Adipose tissue (tissue), 3 donors: ENCODE data around the gene PTPRD. TPM values are rescaled to one million over a fixed set of nuclear protein-coding genes. Genes with fewer than 3 reads are reported as not detected.
"Not testable (repeated sequence)": the region's sequence is repeated elsewhere in the genome, so short reads cannot be mapped to it uniquely, and the experiment has no call there.

Experiments
- H3K27ac ChIP-seq: one replicate; pipeline ENCODE4 v1.5.1; 2013; ENCODE audit warnings: low read depth, low read length
- WGBS, 3 donors: extraction: QIAGEN DNeasy Blood & Tissue Kit; methylation state at CpG; one replicate each; pipeline ENCODE4 v1.1.7; 2013; 5-methylcytosine and 5-hydroxymethylcytosine counted together
- polyA plus RNA-seq, 3 donors: library from polyadenylated mRNA; stranded (reverse); fragments of 200-250 nt; gene quantifications; one replicate each; pipeline ENCODE4 v1.2.3, GENCODE V29; 2013
- donor health status: healthy with polysubstance abuse.
- donor health status: Bipolar disorder and iron deficiency.
- donor health status: healthy.

Gene PTPRD
- polyA plus RNA-seq, 3 donors, result 1.4 to 3.9 (median 2.1) TPM

- no peak overlapping the region for H3K27ac ChIP-seq
- 58 to 81% (median 75%) methylated on average over 3 of the region's 3 CpGs for WGBS, 3 donors
These were observed 1470.8 kb downstream of the PTPRD start for GRCh38 chr9:9142001-9142400.

- whole genome bisulfite sequencing, 3 donors, result 72 to 86% (median 80%) methylated on average over 3 of the region's 3 CpGs
- H3K27ac ChIP-seq, result no peak overlapping the region
These were observed 1479.3 kb downstream of the PTPRD start for GRCh38 chr9:9133526-9133925.

GRCh38 chr9:9124616-9125015, 1488.2 kb downstream of the PTPRD start:
- no peak overlapping the region for H3K27ac ChIP-seq
- 29 to 51% (median 33%) methylated on average over 2 of the region's 2 CpGs for WGBS, 3 donors

- WGBS, 3 donors, result 73 to 83% (median 81%) methylated on average over 3 of the region's 3 CpGs
- no peak overlapping the region for H3K27ac ChIP-seq
These were observed 1490.4 kb downstream of the PTPRD start for GRCh38 chr9:9122230-9122875.

- 51 to 58% (median 57%) methylated on average over 2 of the region's 2 CpGs for WGBS, 3 donors
- H3K27ac ChIP-seq, result no peak overlapping the region
These were observed 1494.9 kb downstream of the PTPRD start for GRCh38 chr9:9117866-9118265.

GRCh38 chr9:9112001-9112720, 1500.6 kb downstream of the PTPRD start:
- H3K27ac ChIP-seq, result no peak overlapping the region
- WGBS, 3 donors, result 33 to 47% (median 44%) methylated on average over 3 of the region's 3 CpGs

GRCh38 chr9:9108641-9109040, 1504.2 kb downstream of the PTPRD start:
- 16 to 25% (median 23%) methylated on average over 3 of the region's 3 CpGs for WGBS, 3 donors

GRCh38 chr9:9102295-9102694, 1510.5 kb downstream of the PTPRD start:
- WGBS, 3 donors, result 17 to 27% (median 20%) methylated on average over 7 of the region's 7 CpGs
- H3K27ac ChIP-seq, result no peak overlapping the region

More at GRCh38 chr9:9108641-9109040, 1504.2 kb downstream of the PTPRD start:
- no peak overlapping the region for H3K27ac ChIP-seq

GRCh38 chr9:9100070-9100469, 1512.7 kb downstream of the PTPRD start:
- no peak overlapping the region for H3K27ac ChIP-seq

- no peak overlapping the region for H3K27ac ChIP-seq
- 79 to 83% (median 80%) methylated on average over 3 of the region's 3 CpGs for WGBS, 3 donors
These were observed 1513.2 kb downstream of the PTPRD start for GRCh38 chr9:9099646-9100045.

- 91 to 92% (median 91%) methylated on average over 6 of the region's 6 CpGs for WGBS, 3 donors
- H3K27ac ChIP-seq, result not testable (repeated sequence)
These were observed 1515.5 kb downstream of the PTPRD start for GRCh38 chr9:9097254-9097653.

GRCh38 chr9:9091387-9091786, 1521.4 kb downstream of the PTPRD start:
- no peak overlapping the region for H3K27ac ChIP-seq

- 66 to 75% (median 69%) methylated on average over 2 of the region's 2 CpGs for WGBS, 3 donors
- H3K27ac ChIP-seq, result no peak overlapping the region
These were observed 1533.3 kb downstream of the PTPRD start for GRCh38 chr9:9079473-9079872.

- WGBS, 3 donors, result 34 to 53% (median 47%) methylated on average over 1 of the region's 1 CpG
- H3K27ac ChIP-seq, result no peak overlapping the region
These were observed 1534.5 kb downstream of the PTPRD start for GRCh38 chr9:9078301-9078700.

GRCh38 chr9:9061627-9062026, 1551.2 kb downstream of the PTPRD start:
- 30 to 50% (median 41%) methylated on average over 2 of the region's 2 CpGs for WGBS, 3 donors
- no peak overlapping the region for H3K27ac ChIP-seq

- WGBS, 3 donors, result 63 to 78% (median 70%) methylated on average over 3 of the region's 3 CpGs
- no peak overlapping the region for H3K27ac ChIP-seq
These were observed 1558.3 kb downstream of the PTPRD start for GRCh38 chr9:9054354-9054992.

- WGBS, 3 donors, result 45 to 65% (median 62%) methylated on average over 2 of the region's 2 CpGs
- H3K27ac ChIP-seq, result no peak overlapping the region
These were observed 1567.2 kb downstream of the PTPRD start for GRCh38 chr9:9045572-9045971.

GRCh38 chr9:9045072-9045471, 1567.7 kb downstream of the PTPRD start:
- H3K27ac ChIP-seq, result no peak overlapping the region
- 38 to 56% (median 50%) methylated on average over 4 of the region's 4 CpGs for WGBS, 3 donors

GRCh38 chr9:9043788-9044187, 1569.0 kb downstream of the PTPRD start:
- 92 to 95% (median 94%) methylated on average over 3 of the region's 3 CpGs for WGBS, 3 donors
- H3K27ac ChIP-seq, result not testable (repeated sequence)

- WGBS, 3 donors, result 64 to 66% (median 65%) methylated on average over 3 of the region's 3 CpGs
- no peak overlapping the region for H3K27ac ChIP-seq
These were observed 1571.0 kb downstream of the PTPRD start for GRCh38 chr9:9041756-9042155.
